ENCODE results near the gene IFI6.

Gene IFI6

DNA sequence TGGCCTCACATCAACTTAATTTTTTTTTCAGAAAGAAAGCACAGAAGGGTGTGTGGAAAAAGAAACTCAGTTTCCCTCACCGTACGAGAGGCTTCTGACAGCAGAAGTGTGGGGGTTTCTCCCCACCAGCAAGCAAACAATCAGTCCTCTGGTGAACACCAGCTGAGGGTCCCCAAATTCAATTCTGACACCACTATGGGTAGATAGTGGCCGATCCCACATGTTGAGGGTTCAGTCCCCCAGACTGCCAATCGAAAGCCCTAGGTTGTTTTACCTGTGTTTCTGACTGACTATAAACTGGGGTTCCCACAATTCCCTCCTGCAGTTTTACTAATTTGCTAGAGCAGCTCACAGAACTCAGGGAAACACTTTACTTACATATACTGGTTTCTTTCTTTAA is 2.1 kb downstream of the IFI6 start:
- no peak for DNase-seq

DNA sequence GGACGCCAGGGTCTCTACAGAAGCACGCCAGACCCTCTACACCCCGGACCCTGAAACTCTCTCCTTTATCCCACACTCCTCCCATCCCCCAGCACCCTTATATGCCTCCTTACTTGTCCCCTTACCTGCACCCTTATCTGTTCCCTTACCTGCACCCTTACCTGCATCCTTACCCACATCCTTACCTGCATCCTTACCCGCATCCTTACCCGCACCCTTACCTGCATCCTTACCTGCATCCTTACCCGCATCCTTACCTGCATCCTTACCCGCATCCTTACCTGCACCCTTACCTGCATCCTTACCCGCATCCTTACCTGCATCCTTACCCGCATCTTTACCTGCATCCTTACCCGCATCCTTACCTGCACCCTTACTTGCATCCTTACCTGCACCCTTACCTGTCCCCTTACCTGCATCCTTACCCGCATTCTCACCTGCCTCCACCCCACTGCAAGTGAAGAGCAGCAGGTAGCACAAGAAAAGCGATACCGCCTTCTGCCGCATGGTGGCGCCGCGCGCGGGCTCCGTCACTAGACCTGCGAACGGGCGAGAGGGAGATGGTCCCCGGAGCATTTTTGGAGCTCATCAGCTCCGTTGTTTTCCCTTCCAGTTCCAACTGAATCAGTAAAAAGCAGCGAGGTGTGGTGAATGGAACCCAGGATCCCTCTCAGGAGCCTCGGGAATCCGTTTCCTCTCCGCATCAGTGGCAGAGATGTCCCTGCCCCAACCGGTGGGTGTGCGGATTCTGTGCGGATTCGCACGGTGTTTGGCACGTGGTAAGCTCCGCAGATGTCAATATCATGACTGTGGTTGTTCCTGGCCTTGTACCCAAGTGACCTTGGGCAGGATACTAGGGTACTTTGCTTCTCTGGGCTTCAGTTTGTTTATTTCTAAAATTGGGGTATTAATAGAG is 2.9 kb downstream of the IFI6 start:
- DNase-seq: peak in 1 of 2 experiments; percentile 44

DNA sequence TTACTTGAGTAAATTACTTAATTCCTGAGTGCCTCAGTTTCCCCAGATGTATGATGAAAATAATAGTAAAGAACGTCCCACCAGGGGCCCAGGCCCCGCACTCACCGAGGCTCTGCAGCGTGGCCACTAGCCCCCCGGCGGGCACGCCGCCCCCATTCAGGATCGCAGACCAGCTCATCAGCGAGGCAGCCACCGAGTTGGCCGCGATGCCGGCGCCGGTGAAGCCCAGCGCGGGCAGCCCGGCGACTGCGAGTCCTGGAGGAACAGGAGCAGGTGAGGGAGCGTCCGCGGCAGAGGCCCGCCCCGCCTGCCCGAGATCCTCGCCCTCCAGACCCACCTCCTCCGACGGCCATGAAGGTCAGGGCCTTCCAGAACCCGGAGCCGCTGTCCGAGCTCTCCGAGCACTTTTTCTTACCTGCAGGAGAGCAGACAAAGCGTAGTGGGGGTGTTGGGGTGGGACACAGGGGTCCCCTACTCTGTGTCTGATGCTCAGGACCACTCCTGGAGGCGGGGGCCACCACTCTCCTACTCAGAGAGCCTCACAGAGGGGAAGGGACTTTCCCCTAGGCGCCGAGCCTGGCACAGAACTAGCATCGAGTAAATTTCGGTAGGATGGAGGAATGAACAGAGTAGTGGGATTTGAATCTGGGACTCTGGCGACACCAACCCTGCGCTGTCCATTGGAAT is 3.7 kb downstream of the IFI6 start:
- no peak for DNase-seq

DNA sequence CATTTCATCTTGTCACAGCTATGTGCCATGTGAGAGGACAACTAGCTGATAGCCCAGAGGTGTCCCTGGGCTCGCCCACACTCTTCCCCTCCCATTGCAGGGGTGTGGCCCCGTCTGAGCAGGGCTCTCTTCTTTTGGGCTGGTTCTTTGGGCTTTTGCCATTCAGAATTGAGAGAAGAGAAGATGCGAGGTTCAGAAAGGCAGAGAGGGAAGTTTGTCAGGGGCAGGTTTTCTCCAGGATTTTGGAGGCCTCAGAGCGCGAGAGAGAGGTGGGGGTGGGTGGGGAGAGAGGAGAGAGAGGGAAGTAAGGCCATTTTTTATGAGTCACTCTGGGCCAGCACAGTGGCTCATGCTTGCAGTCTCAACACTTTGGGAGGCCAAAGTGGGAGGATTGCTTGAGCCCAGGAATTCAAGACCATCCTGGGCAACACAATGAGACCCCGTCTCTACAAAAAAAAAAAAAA is 5.2 kb downstream of the IFI6 start:
- no peak for DNase-seq

DNA sequence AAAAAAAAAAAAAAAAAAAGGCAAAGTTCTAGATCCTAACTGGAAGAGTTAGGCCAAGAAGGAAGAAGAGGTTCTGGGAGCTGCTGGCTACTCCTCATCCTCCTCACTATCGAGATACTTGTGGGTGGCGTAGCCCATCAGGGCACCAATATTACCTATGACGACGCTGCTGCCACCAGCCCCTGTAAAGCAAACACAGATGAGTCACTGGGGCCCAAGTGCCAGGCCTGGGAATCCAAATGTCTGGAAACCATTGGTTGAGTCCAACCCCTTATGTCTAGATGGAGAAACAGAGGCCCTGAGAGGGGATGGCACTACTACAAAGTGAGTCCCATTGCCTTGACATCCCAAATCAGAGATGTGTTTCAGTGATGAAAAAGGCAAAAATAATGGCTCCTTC is 5.7 kb downstream of the IFI6 start:
- DNase-seq: no peak

DNA sequence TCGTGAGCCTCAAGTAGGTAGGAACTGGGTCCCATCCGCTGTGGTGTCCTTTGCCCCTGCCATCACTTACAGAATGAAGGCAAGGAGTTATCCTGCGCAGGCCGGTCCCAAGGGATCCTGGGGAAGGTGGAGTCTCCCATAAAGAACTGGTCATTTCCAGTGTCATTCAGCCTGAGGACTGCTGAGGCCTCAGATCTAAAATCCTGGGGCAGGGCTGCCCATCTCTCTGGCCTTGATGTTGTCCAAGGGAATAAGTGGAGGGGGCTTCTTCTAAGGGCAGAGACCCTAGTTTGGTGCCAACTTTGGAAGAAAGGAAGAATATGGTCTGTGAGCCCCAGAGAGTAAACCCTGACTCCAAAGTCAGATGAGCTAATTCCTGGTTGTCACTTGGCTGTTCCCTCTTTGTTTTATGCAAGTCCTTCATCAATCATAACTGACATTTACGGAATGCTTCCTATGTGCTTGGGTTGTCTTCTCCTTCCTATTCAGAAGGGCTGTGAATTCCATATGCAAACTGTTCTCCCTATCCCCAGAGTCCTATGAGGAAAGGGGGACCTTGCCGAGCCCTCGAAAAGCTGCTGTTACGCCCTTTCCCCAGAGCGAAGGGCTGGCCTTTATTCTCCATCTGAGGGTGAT is 6.9 kb downstream of the IFI6 start:
- no peak for DNase-seq

DNA sequence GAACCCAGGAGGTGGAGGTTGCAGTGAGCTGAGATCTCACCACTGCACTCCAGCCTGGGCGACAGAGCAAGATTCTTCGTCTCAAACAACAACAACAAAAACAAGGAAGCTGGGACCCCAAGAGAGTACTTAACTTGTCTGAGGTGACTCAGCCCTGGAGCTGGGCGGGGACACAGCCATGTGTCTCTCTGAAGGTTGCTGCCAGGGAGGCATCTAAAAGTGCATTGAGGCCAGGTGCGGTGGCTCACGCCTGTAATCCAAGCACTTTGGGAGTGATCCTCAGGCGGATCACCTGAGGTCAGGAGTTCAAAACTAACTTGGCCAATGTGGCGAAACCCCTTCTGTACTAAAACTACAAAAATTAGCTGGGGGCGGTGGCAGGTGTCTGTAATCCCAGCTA is 7.7 kb downstream of the IFI6 start:
- no peak for DNase-seq

DNA sequence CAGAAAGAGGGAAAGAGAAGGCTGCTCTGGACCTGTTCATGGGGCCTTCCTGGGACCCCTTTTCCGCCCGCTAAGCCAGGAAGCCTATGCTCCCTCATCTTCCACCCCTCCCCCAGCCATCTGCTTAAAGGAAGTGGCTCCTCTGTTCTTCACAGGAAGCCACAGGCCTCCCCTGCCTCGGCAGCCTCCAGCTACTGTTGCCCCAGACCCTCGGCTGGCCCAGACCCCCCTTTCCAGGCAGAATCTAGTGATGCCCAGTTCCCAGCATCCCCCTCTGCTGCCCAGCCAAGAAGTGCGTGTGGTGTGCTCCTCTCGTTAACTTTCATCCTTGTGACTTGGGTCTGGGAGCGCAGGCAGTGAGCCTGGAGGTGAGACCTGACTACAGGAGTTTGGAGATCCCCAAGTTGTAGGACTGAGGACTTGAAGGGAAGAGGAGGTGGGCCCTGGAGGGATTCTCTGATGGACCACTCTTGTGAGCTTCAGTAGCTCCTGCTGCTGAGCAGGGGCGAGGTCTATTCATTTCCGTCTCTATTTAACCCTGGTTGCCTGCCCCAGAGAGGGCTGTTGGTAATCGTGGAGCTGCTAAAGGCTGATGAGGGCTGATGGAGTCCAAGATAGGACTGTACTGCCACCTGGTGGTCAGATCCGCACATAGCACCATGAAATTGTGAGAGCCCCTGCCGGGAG is 9.1 kb downstream of the IFI6 start:
- DNase-seq: peak; percentile 49 to 78

DNA sequence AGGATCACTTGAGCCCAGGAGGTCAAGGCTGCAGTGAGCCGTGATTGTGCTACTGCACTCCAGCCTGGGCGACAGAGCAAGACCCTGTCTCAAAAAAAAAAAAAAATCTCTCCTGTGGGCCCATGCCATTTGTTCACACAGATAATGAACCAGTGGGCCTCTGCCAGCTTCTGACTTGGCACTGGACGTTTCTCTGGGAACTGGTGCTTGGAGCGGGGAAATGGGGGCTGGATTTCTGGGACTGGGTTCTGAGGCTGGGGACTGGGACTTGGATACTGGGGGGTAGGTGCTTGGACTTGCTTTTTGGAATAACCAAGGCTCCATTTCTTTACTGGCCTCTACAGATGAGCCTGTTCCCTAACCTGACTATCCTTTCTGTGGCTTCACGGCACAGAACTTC is 9.7 kb downstream of the IFI6 start:
- DNase-seq: no peak

DNA sequence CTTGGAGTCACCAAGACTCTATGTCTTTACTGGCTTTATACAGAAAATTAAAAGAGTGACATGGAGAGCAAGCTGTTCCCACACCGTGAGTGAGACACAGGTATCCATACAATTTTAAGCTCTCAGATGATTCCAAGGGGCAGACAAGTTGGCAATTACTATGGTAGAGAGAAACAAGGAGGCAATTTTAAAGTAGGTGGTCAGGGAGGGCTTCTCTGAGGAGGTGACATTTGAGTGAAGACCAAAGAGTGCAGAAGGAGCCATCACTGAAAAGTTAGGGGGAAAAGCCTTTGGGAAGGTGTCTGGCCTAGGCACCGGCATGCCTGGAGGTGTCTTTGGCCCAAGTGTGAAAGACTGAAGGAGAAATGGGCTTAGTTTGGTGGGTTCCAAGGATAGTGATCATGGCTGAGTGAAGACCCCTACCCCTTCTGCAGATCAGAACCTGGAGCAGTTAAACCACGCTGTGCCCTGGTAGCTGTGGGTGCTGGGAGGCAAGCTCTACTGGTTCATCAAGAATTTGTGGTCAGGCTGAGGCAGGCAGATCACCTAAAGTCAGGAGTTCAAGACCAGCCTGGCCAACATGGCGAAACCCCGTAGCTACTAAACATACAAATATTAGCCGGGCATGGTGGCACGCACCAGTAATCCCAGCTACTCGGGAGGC is 10.4 kb downstream of the IFI6 start:
- DNase-seq: no peak

DNA sequence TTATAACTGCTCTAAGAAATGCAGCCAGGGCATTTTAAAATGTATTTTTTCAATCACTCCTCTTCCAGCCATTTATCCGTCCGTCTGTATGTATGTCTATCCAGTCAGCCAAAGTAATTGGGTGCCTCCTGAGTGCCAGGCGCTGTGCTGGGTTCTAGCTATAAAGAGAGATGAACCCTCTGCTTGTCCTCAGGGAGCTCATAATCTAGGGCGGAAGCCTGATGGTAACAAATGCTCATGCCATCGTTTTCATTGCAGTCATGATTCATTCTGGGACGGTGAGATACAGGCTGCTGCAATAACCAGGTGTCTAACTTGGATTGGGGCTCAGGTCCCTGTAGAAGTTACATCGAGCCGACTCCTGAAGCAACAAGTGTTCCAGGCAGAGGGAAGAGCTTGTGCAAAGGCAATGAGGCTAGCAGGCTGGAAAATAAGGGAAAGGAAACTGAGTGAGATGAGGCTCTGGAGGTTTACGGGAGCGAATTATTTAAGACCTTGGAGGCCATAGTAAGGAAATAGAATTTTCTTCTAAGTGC is 11.6 kb downstream of the IFI6 start:
- no peak for DNase-seq

DNA sequence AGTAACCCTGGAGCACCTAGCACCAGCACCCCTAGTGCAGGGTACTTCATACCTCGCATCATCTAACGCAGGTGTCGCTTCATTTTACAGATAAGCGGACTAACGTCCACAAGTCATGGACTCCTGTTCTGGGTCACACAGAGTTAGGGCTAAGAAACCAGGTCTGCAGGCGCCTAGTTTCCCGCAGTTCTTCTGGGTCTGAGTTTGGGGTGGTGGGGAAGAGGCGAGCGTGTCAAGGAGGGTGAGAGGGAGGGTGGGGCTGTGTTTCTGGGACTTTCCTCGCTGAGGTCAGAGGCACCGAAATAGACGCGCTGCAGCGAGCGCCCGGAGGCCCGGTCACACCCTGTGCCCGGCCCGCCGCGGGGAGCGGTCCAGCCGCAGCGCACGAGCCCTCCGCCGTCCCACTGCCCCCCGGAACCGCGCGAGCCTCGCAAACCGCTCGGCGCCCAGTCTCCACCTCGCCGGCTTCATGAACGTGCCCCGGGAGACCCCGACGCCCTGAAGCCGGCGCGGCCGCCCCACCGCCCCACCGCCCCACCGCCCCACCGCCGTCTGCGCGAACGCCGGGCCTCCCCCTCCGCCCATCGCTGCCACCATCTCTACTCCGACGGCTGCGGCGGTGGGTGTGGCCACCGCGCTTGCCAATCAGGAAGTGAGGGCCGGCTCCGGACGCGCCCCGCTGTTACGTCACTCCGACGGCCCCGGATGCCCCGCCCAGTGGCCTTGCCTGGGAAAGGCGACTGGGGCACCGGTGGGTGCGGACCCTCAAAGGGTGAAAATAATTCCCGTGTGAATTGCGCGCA is 12.3 kb downstream of the IFI6 start:
- peak; percentile 75 to 84 for DNase-seq

DNA sequence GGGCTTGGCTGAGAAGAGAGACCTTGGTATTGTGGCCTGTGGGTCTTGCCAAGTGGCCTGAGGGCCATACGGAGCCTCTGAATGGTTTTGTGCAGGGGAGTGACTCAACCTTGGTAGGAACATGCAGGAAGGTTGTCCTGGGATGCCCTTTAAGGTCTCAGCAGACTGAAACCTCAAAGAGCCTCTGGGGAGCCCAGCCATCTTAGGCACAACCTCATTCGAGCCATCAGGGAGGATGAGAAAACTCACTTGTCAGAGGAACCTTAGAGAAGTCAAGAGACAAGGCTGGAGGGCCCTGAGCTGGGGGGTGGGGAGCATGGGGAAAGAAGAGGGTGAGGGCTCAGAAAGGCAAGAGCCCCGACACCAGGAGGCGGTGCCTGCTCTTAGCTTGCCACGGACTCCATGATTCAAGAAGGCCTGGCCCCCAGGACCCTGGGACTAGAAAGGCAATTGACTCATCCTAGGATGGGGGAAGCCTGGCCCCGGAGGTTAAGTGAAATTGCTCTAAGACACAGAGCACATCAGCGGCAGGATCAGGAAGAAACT is 13.0 kb downstream of the IFI6 start:
- DNase-seq: no peak

DNA sequence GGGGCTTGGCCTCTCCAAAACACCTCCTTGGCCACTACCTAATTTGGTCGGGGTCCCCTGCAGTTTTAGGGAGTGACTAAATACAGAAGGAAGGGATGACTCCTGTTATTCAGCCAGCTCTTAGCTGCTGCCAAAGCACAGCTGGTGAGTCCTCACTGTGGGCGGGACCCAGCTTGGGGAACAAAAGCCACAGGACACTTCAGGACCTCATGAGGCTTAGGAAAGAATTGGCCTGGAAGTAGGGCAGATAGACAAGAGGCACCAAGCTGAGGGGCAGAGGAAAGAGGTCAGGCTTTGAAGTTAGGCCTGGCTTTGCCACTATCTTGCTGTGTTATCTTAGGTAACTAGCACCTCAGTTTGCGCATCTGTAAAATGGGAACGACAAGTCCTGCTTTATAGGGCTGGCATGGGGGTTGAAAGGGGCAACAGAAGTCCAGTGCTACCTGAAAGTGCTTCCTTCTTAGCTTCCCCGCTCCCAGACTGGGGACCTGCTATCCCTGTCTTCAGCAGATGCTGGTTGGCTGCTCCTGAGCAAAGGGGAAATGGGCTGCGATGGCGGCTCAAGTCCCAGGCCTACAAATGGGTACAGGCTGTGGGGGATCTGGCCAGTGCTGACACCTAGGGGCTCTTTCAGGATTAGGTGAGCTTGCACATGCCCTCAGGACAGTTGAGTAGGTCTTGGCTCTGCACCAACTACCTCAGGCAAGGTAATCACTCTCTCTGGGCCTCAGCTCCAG is 15.7 kb downstream of the IFI6 start:
- no peak for DNase-seq

DNA sequence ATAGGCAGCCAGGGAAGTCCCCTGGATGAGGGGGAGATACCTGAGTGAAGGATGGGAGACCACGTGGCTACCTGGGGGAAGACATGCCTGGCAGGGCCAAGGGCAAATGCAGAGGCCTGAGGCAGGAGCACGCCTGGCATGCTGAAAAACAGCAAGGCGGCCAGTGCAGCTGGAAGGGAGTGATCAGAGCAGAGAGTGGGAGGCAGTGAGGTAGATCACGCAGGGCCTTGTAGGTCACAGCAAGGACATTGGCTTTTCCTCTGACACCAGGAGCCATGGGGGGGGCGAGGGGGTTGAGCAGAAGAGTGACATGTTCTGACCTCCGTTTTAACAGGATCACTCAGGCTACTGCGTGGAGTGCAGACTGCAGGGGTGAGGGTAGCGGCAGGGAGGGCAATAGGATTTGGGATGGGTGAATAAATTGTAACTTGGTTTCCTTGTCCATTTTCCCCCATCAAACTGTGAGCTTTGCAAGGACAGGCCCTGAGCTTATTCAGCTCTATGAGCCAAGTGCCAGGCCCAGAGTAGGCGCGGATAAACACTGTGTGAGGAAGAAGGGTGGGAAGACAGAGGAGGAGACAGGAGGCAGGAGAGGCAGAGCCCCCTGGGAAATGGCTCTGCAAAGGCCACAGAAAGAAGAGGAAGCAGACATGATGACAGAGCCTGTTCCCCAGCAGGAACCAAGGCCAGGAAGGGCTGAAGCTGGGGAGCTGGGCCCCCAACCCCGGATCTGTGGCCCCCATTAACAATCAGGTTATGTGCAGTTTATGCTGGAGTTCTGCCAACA is 16.6 kb downstream of the IFI6 start:
- no peak for DNase-seq

DNA sequence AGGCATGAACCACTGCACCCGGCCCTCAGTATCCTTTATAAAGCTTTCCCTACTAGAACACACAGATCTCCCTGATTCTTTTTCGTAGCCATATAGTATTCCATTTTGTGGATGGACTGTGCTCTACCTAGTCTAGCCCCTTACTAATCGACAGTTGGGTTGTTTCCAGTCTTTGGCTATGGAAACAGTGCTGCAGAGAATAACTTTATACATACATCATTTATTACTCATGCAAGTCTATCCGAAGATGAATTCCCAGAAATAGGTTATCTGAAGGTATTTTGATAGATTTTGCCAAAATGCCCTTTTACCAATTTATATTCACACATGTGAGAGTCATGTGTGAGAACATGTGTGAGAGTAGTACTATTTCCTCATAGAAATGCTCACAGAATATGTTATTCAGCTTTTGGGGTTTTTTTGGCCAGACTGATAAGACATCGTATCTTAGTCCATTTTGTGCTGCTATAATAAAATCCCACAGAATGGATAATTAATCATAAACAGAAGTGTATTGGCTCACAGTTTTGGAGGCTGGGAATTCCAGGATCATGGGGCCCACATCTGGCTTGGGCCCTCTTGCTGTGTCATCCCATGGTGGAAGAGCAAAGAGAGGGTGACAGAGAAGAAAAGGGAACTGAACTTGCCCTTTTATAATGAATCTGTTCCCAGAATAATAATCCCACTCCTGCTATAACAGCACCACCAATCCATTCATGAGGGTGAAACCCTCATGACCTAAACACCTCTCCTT is 19.7 kb downstream of the IFI6 start:
- no peak for DNase-seq

DNA sequence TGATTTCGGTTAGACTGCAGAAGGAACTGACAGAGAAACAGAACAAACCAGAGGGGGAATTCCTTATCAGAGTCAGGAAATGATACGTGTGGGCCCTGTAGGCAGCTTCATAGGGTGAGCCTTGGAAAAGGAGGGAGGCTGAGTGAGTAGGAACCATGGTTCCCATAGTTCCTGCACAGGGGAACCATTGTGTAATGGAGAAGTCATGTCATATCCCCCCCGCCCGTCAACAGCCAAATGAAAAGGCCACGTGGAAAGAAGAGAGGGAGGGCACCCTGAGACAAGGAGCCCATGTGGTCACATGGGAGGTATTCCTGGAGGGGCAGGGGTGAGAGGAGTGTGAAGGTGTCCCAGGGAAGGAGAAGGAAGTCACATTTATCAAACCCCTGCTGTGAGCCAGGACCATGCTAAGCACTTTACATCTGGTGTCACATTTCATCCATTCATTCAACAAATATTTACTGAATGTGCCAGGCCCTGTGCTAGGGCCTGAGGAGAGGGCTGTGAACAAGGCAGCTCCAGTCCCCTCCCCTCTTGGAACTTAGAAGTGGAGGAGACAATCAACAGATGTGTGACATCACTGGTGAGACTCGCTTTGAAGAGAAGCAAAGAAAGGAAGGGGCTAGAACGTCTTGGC is 21.3 kb downstream of the IFI6 start:
- DNase-seq: no peak

DNA sequence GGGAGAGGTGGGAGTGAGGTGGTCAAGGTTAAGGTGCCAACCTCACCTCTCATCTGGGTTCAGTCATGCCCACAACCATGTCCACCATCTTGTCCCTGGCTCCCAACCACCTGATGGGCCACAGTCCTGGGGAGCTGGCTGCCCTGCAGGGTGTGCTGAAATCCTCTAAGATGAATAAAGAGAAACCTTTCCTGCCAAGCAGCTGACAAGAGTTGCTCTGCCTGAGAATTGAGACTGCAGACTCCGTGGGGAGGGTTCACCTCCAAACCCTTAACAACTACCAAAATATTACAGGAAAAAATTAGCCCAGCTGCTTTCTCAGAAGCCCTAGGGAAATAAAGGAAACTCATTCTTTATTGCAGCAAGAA is 21.8 kb downstream of the IFI6 start:
- DNase-seq: no peak

DNA sequence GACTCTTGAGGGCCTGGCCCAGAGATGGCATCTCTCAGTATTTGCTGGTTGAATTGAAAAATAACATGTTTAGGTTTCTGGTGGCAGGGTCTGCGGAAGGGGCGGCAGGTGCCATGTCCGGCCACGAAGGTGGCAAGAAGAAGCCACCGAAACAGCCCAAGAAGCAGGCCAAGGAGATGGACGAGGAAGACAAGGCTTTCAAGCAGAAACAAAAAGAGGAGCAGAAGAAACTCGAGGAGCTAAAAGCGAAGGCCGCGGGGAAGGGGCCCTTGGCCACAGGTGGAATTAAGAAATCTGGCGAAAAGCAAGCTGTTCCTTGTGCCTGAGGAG is 22.7 kb downstream of the IFI6 start:
- no peak for DNase-seq

Measured in NCI-H1930 (cell line).